A549 treated with AZD9567 at 1 μM for 4 hours (cell line): ENCODE measurements around the gene HP1BP3. TPM values are rescaled to one million over a fixed set of nuclear protein-coding genes. Genes with fewer than 3 reads are reported as not detected.

Experiments
- total RNA-seq: library from RNA; stranded (reverse); fragments of 200-300 nt; extraction: Qiagen RNA extraction; gene quantifications from 5 replicates; pipeline ENCODE4 v1.2.3, GENCODE V29; 2022; ENCODE audit not compliant: insufficient read depth

Gene HP1BP3, protein sequence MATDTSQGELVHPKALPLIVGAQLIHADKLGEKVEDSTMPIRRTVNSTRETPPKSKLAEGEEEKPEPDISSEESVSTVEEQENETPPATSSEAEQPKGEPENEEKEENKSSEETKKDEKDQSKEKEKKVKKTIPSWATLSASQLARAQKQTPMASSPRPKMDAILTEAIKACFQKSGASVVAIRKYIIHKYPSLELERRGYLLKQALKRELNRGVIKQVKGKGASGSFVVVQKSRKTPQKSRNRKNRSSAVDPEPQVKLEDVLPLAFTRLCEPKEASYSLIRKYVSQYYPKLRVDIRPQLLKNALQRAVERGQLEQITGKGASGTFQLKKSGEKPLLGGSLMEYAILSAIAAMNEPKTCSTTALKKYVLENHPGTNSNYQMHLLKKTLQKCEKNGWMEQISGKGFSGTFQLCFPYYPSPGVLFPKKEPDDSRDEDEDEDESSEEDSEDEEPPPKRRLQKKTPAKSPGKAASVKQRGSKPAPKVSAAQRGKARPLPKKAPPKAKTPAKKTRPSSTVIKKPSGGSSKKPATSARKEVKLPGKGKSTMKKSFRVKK
- 99.3 to 126 TPM (median 123 TPM) in 5 replicates for total RNA-seq

GRCh38 chr1:20787029-20787839, at the start of gene HP1BP3:
Gene HP1BP3, minus strand, starts transcription at chr1:20787307. Its CDS starts 6,867 bp downstream, at chr1:20780440.

GRCh38 chr1:20732588-20733359, 54.3 kb downstream of the HP1BP3 start, which contains the start of gene SH2D5:
Gene SH2D5, minus strand, starts transcription at chr1:20732703. Its CDS starts 4,659 bp downstream, at chr1:20728044.

GRCh38 chr1:20717452-20718342, 69.4 kb downstream of the HP1BP3 start, which contains the start of gene KIF17:
Gene KIF17, minus strand, starts transcription at chr1:20718007. Its CDS starts 301 bp downstream, at chr1:20717706.

Other genes with a start within 250 kb of the HP1BP3 start
- gene FAM43B, start 234.7 kb downstream of the HP1BP3 start, total RNA-seq, result 2.3 to 4.9 TPM (median 3.7 TPM) in 5 replicates
- gene CDA, start 198.2 kb downstream of the HP1BP3 start, total RNA-seq, result 30.8 to 42.7 TPM (median 31.5 TPM) in 5 replicates
- gene PINK1, start 153.8 kb downstream of the HP1BP3 start, total RNA-seq, result 29.8 to 34.3 TPM (median 33.5 TPM) in 5 replicates
- 155 to 210 TPM (median 208 TPM) in 5 replicates for gene DDOST, start 125.9 kb downstream of the HP1BP3 start, total RNA-seq
- 1.3 to 1.8 TPM (median 1.5 TPM) in 4 of 5 replicates, not detected in the other for gene KIF17, start 69.3 kb downstream of the HP1BP3 start, total RNA-seq
- 11.4 to 16.7 TPM (median 14.2 TPM) in 5 replicates for gene SH2D5, start 54.6 kb downstream of the HP1BP3 start, total RNA-seq